Lower lobe of right lung (tissue), 2 donors: ENCODE data around the gene RNF31. TPM values are rescaled to one million over a fixed set of nuclear protein-coding genes. Genes with fewer than 3 reads are reported as not detected.

Source experiments
- ATAC-seq, 2 donors: fragments of 200-7000 bp; cut with Tn5 transposase; one replicate each; pipeline ENCODE4 v1.9.1; 2020 to 2022; ENCODE audit warnings: mild to moderate bottlenecking in 2 of 2, moderate library complexity in 2 of 2
- DNase-seq: peaks from one replicate; pipeline ENCODE4 v3.0.0-alpha.2; 2020
- H3K27ac ChIP-seq: fragments of 200-600 bp; one replicate; pipeline ENCODE4 v1.8.0; 2022
- H3K27me3 ChIP-seq: fragments of 200-600 bp; one replicate; pipeline ENCODE4 v1.8.0; 2022; ENCODE audit warnings: low read depth
- H3K36me3 ChIP-seq: fragments of 200-600 bp; one replicate; pipeline ENCODE4 v1.8.0; 2022; ENCODE audit warnings: mild to moderate bottlenecking
- H3K4me1 ChIP-seq: fragments of 200-600 bp; one replicate; pipeline ENCODE4 v1.8.0; 2022
- H3K4me3 ChIP-seq: fragments of 200-600 bp; one replicate; pipeline ENCODE4 v1.8.0; 2022; ENCODE audit warnings: mild to moderate bottlenecking
- H3K9me3 ChIP-seq: fragments of 200-600 bp; one replicate; pipeline ENCODE4 v1.8.0; 2022
- intact Hi-C: fragments of 100-400 bp; cut with DNase I; formaldehyde crosslinking; loops from one replicate; pipeline ENCODE4 v1.11.0; 2022
- total RNA-seq: library from RNA; stranded (reverse); fragmentation: NEBNext Ultra II Directional; extraction: Animal tissue kit (Norgen Biotek cat#: 25700); gene quantifications from one replicate; pipeline ENCODE4 v1.2.1, GENCODE V29; 2021
- TF ChIP-seq, protein P1 (sequence below): fragments of 200-600 bp; IDR thresholded peaks from one replicate; pipeline ENCODE4 v1.8.0; 2022; ENCODE audit warnings: antibody characterized with exemption, mild to moderate bottlenecking
- donor health status: DM: no; HTN: yes; CAD: no; lungs with severe emphysema.

The RNF31 gene
- total RNA-seq, 1 donor from 2014 or later, result 67.3 TPM

DNA sequence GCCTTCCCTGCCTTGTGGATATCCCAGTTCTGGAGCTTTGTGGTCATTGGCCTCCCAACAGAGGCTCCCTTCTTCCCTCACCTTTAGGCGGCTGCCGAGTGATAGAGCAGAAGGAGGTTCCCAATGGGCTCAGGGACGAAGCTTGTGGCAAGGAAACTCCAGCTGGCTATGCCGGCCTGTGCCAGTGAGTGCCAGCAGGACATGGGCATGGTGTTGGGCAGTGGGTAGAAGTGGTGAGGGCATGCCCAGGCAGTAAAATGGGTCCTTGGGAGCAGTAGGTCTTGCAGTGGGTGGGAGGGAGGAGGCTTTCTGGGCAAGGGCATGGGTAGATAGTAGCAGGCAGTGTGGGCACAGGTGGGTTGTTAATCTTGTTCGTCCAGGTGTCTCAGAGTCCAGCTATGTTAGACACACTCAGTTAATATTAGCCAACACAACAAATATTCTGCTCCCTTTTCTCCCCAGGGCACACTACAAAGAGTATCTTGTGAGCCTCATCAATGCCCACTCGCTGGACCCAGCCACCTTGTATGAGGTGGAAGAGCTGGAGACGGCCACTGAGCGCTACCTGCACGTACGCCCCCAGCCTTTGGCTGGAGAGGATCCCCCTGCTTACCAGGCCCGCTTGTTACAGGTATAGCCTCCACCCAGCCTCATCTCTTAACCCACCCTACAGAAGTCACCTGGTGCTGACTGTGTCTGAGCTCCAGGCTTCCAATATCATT, 12.6 kb downstream of the RNF31 start:
- H3K9me3 ChIP-seq, result no peaks in the 10 kb centered on the region
- intact Hi-C loops, result no loop called here

DNA sequence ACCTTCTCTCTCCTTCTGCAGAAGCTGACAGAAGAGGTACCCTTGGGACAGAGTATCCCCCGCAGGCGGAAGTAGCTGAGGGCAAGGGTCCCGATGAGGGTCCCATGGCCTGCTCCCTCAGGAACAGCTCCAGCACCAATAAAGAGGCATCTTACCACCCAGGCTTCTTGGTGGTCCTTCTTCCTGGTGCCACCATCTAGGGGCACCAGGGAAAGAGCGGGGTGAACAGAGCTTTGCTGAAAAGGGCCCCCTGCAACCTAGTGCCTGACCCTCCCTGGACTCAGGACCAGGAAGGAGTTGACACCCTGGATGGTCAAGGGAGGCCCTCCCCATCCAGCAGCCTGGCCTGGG, 13.2 kb downstream of the RNF31 start:
- no peak for ATAC-seq
- H3K36me3 ChIP-seq, result peaks cover 81% of the 10 kb centered on the region

More for the DNA sequence above, 12.6 kb downstream of the RNF31 start:
- Histone ChIP-seq H3K27ac (peak overlapping the region; percentile 97), H3K36me3 (peaks cover 81% of the 10 kb centered on the region), H3K27me3 (no peaks in the 10 kb centered on the region), H3K4me1 (peaks cover 31% of the 10 kb centered on the region), H3K4me3 (no peak overlapping the region)
- no peak for ATAC-seq
- TF ChIP-seq, protein P1, sequence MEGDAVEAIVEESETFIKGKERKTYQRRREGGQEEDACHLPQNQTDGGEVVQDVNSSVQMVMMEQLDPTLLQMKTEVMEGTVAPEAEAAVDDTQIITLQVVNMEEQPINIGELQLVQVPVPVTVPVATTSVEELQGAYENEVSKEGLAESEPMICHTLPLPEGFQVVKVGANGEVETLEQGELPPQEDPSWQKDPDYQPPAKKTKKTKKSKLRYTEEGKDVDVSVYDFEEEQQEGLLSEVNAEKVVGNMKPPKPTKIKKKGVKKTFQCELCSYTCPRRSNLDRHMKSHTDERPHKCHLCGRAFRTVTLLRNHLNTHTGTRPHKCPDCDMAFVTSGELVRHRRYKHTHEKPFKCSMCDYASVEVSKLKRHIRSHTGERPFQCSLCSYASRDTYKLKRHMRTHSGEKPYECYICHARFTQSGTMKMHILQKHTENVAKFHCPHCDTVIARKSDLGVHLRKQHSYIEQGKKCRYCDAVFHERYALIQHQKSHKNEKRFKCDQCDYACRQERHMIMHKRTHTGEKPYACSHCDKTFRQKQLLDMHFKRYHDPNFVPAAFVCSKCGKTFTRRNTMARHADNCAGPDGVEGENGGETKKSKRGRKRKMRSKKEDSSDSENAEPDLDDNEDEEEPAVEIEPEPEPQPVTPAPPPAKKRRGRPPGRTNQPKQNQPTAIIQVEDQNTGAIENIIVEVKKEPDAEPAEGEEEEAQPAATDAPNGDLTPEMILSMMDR, result no peak
- DNase-seq, result peak; percentile 46

DNA sequence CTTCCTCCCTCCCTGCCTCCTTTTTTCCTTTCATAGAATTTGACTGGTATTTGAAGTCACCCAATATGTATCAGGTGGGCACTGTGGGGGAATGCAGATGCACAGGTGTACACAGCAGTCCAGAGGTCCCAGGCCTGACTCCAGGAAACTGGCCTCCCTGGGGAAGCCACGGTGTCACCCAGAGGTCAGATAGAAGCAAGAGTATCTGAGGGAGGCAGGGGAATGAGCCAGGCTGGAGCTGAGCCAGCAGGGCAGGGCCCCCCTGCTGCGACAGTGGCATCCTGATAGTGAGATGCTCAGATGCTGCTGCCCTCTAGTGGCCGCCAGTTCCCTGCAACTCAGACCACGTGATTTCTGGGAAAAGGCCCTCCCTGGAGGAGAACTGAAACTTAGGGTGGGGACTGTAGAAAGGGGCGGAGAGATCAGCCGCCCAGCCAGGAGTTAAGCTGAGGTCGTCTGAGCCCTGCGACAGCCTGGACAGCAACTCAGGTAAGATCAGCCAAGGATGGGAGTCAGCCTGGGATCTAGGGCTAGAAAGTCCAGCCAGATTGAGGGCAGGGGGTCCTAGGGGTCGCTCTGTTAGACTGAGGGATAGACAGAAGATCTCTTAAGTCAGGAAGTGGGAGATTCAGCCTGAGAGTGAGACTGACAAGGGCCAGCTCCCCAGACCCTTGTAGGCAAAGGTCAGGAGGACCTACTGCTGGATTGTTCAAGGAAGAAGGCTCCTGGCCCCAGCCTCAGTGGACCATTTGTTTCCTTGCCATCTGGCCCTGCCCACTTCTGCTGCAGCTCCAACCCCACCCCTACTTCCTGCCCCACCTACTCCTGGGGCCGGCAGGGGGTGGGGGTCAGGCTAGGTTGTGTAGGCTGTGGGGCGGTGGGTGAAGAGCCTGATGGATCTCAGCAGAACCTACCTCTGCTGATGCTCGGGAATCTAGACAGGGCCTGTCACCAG, 13.8 kb downstream of the RNF31 start, which contains the start of gene IRF9:
IRF9 (plus strand) TSS at position 416 of the 955 bp plus-strand sequence. CDS start 880 bp downstream, outside the sequence.
- TF ChIP-seq, protein P1, result peak; percentile 96
- Histone ChIP-seq H3K36me3 (peaks cover 81% of the 10 kb centered on the region), H3K4me1 (peaks cover 31% of the 10 kb centered on the region)

More for the DNA sequence above, 13.2 kb downstream of the RNF31 start:
- H3K27me3 ChIP-seq, result no peaks in the 10 kb centered on the region
- no peak for DNase-seq
- intact Hi-C loops, result no loop called here
- TF ChIP-seq, protein P1, result no peak
- H3K4me3 ChIP-seq, result no peak overlapping the region
- no peaks in the 10 kb centered on the region for H3K9me3 ChIP-seq
- peaks cover 31% of the 10 kb centered on the region for H3K4me1 ChIP-seq
- H3K27ac ChIP-seq, result peak overlapping the region; percentile 97

DNA sequence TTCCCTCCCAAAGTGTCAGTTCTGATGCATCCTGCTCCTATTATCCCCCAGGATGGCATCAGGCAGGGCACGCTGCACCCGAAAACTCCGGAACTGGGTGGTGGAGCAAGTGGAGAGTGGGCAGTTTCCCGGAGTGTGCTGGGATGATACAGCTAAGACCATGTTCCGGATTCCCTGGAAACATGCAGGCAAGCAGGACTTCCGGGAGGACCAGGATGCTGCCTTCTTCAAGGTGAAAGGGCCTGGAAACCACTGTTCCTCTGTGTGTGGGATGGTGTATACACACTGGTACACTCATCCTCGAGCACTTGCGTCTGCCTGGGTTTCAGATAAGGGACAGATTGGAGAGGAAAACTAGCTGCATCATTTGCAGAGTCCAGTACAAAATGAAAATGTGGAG, 14.8 kb downstream of the RNF31 start:
- Histone ChIP-seq H3K27ac (peak overlapping the region; percentile 97), H3K27me3 (no peaks in the 10 kb centered on the region)
- intact Hi-C loops, result no loop called here

More for the DNA sequence above, 13.8 kb downstream of the RNF31 start, which contains the start of gene IRF9:
- H3K27ac ChIP-seq, result peak within 1 kb of the TSS; percentile 97
- no peaks in the 10 kb centered on the region for H3K27me3 ChIP-seq
- peak within 1 kb of the TSS; percentile 81 for H3K4me3 ChIP-seq
- no peaks in the 10 kb centered on the region for H3K9me3 ChIP-seq
- peak; percentile 96 for ATAC-seq
- intact Hi-C loops, result no loop called here
- peak; percentile 95 for DNase-seq

DNA sequence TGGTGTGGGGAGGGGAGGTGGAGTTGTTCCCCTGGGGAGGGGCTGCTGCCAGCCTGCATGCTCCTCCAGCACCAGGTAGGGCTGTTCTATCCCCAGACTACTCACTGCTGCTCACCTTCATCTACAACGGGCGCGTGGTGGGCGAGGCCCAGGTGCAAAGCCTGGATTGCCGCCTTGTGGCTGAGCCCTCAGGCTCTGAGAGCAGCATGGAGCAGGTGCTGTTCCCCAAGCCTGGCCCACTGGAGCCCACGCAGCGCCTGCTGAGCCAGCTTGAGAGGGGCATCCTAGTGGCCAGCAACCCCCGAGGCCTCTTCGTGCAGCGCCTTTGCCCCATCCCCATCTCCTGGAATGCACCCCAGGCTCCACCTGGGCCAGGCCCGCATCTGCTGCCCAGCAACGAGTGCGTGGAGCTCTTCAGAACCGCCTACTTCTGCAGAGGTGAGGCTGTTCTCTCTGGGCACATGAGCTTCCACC, 17.3 kb downstream of the RNF31 start:
- no peak overlapping the region for H3K4me3 ChIP-seq
- H3K4me1 ChIP-seq, result peaks cover 31% of the 10 kb centered on the region
- DNase-seq (peak; percentile 42), ATAC-seq (no peak)
- H3K36me3 ChIP-seq, result peaks cover 83% of the 10 kb centered on the region
- H3K27ac ChIP-seq, result no peak overlapping the region
- no peaks in the 10 kb centered on the region for H3K27me3 ChIP-seq
- TF ChIP-seq, protein P1, result no peak
- intact Hi-C loops, result no loop called here
- H3K9me3 ChIP-seq, result no peaks in the 10 kb centered on the region

More for the DNA sequence above, 14.8 kb downstream of the RNF31 start:
- Histone ChIP-seq H3K4me1 (peaks cover 31% of the 10 kb centered on the region), H3K9me3 (no peaks in the 10 kb centered on the region), H3K36me3 (peaks cover 81% of the 10 kb centered on the region), H3K4me3 (peak overlapping the region; percentile 81)
- DNase-seq (peak; percentile 28), ATAC-seq (peak in 1 of 2 donors; percentile 22)
- TF ChIP-seq, protein P1, result no peak
